ENCODE measurements around the gene PTPRM. TPM values are rescaled to one million over a fixed set of nuclear protein-coding genes. Genes with fewer than 3 reads are reported as not detected.

Gene PTPRM
- total and polyA plus RNA-seq, 2 of the 4 experiments (the other 2 are of a cell fraction): 28.3 to 51.2 TPM

DNA sequence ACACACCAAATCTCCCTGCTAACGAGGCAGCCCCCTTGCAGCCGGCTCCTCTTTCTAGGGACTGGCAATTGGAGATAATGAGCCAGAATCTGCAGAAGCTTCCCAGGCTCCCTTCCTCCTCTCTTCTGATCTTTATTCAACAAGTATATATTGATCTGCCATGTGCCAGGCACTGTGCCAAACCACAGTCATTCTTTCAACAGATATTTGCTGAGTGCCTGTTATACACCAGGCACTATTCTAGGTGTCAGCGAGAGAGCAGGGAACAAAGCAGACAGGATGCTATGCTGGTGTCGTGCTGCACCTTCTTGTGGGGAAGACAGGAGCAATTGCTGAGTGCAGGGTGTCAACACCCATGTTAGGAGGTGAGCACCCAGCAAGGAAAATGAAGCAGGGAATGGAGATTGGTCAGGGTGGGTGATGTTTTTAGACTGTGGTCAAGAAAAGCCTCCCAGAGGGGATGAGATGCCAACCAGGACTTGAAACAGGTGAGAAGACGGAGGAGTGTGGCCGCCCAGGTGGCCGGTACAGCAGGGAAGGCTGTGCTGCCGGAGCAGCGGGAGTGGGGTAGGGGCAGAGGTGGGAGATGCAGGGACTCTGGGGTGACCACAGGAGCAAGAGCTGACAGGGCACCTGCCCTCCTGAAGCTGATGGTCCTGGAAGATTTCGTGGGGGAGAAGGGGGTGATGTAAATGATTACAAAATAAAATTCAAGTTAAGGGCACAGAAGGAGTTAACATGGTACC lies 734.5 kb downstream of the PTPRM start:
- no peak overlapping the region for H3K23ac ChIP-seq (ENCODE audit: low read depth, low read length)
- no peak overlapping the region for H2BK20ac ChIP-seq (ENCODE audit: low read depth, low read length)
- H2AK5ac ChIP-seq (ENCODE audit: low read depth, low read length): no peak overlapping the region
- H3K4me1 ChIP-seq (ENCODE audit: control insufficient read depth, insufficient read depth, low read length): peaks cover 4% of the 10 kb centered on the region
- no peak overlapping the region for H2BK5ac ChIP-seq (ENCODE audit: low read depth, low read length, poor library complexity, severe bottlenecking)
- dilution Hi-C loops (cut with HindIII; ENCODE audit: low sequenced_read_pairs, unreplicated experiment): no loop called here
- no peak overlapping the region for H3K14ac ChIP-seq (replicated peaks; ENCODE audit: low read depth, low read length)
- POLR2A ChIA-PET (ENCODE audit: unreplicated experiment): no interaction called here
- H2AFZ ChIP-seq (replicated peaks; ENCODE audit: low read length, poor library complexity): no peak overlapping the region
- H3K4ac ChIP-seq (ENCODE audit: low read depth, low read length): no peak overlapping the region
- peak overlapping the region; percentile 6 for H2AK9ac ChIP-seq (replicated peaks; ENCODE audit: low read depth, low read length, poor library complexity)
- no TSS peak for BruUV-seq (replicated peaks)
- no peak overlapping the region for H2BK15ac ChIP-seq (ENCODE audit: low read depth, low read length)
- H3K79me1 ChIP-seq (ENCODE audit: low read depth in 1 of 2, low read length in 2 of 2): no peaks in the 10 kb centered on the region
- no peak overlapping the region for H3K4me3 ChIP-seq (ENCODE audit: insufficient read depth, low read depth, low read length)
- TF ChIP-seq ELK1 (IDR thresholded peaks at IDR 0.05; ENCODE audit: borderline replicate concordance, low read depth, low read length) (no peak), CHD1 (IDR thresholded peaks at IDR 0.05; ENCODE audit: low read depth, low read length) (no peak), USF2 (IDR thresholded peaks at IDR 0.05; ENCODE audit: low read depth, low read length) (no peak), NFE2L2 (IDR thresholded peaks at IDR 0.05; ENCODE audit: low read depth, low read length) (no peak), MXI1 (IDR thresholded peaks at IDR 0.05; ENCODE audit: borderline replicate concordance, low read depth, low read length) (no peak), MAFK (IDR thresholded peaks at IDR 0.05; ENCODE audit: low read depth, low read length) (no peak)
- H4K8ac ChIP-seq (ENCODE audit: low read depth in 2 of 2, low read length in 2 of 2): no peak overlapping the region
- no peak overlapping the region for H2BK120ac ChIP-seq (ENCODE audit: low read depth, low read length)
- 0 out of 2 replicates have a peak, but pooled peaks cover 8% of the 10 kb centered on the region for H3K9me1 ChIP-seq (ENCODE audit: insufficient read depth, low read length)
- no peak overlapping the region for H4K5ac ChIP-seq (ENCODE audit: low read depth, low read length)
- H3K9ac ChIP-seq (ENCODE audit: low read depth, low read length): no peak overlapping the region
- no peak overlapping the region for H4K91ac ChIP-seq (ENCODE audit: insufficient read depth, low read depth, low read length)
- peak; percentile 36 for DNase-seq
- no peak overlapping the region for H3K56ac ChIP-seq (ENCODE audit: extremely low read depth, insufficient read depth, low read length)
- no peaks in the 10 kb centered on the region for H3K27me3 ChIP-seq (ENCODE audit: control insufficient read depth, insufficient read depth, low read length)
- no peak overlapping the region for H3K4me2 ChIP-seq (ENCODE audit: low read depth, low read length)
- ATAC-seq (ENCODE audit: low read depth): no peak
- in situ Hi-C loops (cut with MboI; ENCODE audit: low sequenced_read_pairs): no loop called here
- H3K18ac ChIP-seq (ENCODE audit: low read depth, low read length): no peak overlapping the region
- no peaks in the 10 kb centered on the region for H4K20me1 ChIP-seq (ENCODE audit: insufficient read depth, low read length)
- 73% methylated on average over 3 of the region's 10 CpGs; no CpG with 5 or more reads in 1 of the 2 experiments for WGBS, 2 experiments (ENCODE audit: extremely low coverage in 2 of 2, insufficient read length in 1 of 2)
- intact Hi-C loops (cut with micrococcal nuclease): no loop called here
- H3K9me3 ChIP-seq (ENCODE audit: control insufficient read depth, insufficient read depth, low read length): no peaks in the 10 kb centered on the region
- H3K36me3 ChIP-seq (ENCODE audit: control insufficient read depth, insufficient read depth, low read length): peaks cover 8% of the 10 kb centered on the region
- no peak overlapping the region for H3K27ac ChIP-seq (ENCODE audit: insufficient read depth, low read length)
- CTCF ChIA-PET: interaction anchor here (0.6 kb wide), 1 partner anchor 62 kb away, joined by 6 read pairs; no protein-coding TSS in a partner anchor
